ENCODE data around the gene TIMM44.
"Not testable (repeated sequence)": the region's sequence is repeated elsewhere in the genome, so short reads cannot be mapped to it uniquely, and the experiment has no call there.

The TIMM44 gene

GRCh38 chr19:7900401-7900870, 43.0 kb downstream of the TIMM44 start:
- DNase-seq (ENCODE audit: low spot score): no peak

DNA sequence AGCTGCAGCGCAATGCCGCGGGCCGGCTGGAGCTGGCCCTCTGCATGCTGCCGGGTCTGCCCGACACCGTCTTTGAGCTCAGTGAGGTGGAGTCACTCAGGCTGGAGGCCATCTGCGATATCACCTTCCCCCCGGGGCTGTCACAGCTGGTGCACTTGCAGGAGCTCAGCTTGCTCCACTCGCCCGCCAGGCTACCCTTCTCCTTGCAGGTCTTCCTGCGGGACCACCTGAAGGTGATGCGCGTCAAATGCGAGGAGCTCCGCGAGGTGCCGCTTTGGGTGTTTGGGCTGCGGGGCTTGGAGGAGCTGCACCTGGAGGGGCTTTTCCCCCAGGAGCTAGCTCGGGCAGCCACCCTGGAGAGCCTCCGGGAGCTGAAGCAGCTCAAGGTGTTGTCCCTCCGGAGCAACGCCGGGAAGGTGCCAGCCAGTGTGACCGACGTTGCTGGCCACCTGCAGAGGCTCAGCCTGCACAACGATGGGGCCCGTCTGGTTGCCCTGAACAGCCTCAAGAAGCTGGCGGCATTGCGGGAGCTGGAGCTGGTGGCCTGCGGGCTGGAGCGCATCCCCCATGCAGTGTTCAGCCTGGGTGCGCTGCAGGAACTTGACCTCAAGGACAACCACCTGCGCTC, 43.6 kb downstream of the TIMM44 start:
- DNase-seq (ENCODE audit: low spot score): no peak

GRCh38 chr19:7898967-7899366, 44.5 kb downstream of the TIMM44 start:
- no peak for DNase-seq (ENCODE audit: low spot score)

DNA sequence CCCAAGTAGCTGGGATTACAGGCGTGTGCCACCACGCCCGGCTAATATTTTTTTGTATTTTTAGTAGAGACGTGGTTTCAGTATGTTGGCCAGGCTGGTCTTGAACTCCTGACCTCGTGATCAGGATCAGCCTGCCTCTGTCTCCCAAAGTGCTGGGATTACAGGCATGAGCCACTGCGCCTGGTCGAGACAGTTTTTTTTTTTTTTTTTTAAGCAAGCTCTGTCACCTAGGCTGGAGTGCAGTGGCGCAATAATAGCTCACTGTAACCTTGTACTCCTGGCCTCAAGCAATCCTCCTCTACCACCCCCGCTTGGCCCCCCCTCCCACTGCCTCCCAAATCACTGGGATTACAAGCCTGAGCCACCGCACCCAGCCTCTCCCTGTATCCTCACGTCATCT, 46.2 kb downstream of the TIMM44 start:
- DNase-seq (ENCODE audit: low spot score): no peak

- DNase-seq (ENCODE audit: low spot score): no peak
Observed at GRCh38 chr19:7895565-7895964, 47.9 kb downstream of the TIMM44 start.

DNA sequence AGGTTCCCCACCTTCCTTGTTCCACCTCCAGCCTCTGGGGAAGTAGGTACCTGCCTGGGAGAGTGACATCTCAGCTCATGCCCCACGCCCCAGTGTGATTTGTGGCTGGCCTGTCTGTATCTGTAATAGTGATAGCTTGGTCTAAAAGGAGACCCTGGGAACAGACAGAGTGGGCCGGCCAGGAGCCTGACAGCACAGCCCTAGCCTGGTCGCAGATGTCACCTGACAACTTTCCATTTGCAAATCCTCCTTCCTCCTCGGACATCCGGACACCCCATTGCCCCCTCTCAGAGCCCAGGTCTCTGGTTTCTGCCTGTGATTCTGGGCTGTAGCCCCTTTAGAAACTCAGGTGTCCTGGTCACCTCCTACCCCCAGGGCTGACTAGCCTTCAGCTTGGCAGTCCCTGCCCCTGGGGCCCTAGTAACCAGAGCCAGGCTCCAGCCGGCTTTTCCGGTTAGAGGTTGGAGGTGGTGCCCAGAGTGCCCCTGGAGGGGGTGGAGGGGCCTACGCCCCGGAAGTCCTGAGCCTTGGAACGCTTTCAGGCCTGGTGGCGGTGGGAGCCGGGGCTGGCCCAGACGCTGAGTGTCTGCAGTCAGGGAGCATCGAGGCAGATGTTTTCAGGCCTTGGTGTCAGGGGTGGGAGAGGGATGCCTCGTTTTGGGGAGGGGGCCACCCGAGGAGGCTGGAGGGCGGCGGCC, 48.7 kb downstream of the TIMM44 start:
- DNase-seq (ENCODE audit: low spot score): no peak

DNA sequence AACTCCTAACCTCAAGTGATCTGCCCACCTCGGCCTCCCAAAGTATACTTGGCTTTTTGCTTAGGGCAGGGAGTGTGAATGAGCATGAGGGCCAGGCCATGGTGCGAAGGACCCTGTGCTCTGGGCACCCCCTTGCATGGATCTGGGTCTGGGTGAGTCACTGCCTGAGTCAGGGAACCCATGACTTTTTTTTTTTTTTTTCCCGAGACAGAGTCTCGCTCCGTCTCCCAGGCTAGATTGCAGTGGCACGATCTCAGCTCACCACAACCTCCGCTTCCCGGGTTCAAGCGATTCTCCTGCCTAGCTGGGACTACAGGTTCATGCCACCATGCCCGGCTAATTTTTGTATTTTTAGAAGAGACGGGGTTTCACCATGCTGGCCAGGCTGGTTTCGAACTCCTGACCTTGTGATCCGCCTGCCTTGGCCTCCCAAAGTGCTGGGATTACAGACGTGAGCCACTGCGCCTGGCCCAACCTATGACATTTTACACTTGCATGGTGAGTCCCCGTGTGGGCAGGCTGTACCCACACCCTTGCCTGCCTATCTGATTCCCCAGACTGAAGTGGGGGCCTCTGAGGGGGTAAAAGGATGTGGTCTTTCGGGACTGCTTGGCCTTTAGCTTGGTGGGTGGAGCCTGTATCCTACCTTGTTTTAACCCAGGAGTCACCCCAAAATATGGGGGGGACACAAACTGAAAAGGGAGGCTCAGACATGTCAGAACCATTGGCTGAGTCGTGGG, 49.9 kb downstream of the TIMM44 start:
- not testable (repeated sequence) for DNase-seq (ENCODE audit: low spot score)

DNA sequence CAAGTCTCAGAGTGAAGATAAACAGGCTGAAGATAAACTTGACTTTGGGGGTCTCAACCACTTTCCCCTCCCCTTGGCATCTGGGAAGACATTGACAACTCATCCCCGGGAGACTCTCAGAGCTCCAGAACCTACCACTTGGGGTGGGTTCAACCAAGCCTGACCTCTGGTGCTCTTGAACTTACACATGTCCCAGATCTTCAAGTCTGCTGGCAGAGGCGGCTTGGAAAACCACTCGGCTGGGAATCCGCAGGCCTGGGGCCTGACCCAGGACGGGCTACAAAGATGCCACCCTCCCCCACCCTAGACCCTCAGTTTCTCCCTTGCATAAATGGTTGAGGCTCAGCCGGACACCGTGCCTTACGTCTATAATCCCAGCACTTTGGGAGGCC, 54.6 kb downstream of the TIMM44 start:
- DNase-seq (ENCODE audit: low spot score): no peak

DNA sequence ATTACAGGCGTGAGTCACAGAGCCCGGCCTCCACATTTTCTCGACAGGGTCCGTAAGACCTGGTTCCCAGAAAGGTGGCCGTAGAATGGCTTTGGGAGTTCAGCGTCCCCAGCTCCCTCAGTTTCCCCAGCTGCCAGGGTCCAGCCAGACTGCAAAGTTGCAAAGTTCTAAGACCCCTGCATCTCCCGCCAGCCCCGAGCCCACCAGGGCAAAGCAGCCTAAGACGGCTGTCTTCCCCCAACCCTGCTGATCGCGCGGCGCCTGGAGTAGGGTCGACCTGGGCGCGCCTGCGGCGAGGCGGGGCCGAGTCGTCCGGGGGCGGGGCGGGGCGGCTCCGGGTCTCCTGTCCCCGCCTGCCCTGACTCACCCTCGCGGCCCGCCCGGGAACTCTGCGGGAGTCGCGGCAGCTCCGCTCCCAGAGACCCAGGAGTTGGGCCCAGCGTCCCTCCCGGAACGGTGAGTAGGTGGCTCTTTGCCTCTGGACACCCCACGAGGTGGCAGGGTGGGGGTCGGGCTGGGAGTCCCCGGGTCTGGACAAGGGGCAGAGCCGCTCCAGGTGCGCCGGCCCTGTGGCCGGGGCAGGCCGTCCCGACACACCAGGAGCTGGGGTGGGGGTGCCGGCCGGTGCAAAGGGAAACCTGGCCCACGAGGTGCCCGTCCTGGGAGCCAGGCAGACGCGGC, 55.2 kb downstream of the TIMM44 start, which contains the start of gene LRRC8E:
LRRC8E (plus strand) TSS at position 366 of the 681 bp plus-strand sequence. CDS start 7,094 bp downstream, outside the sequence.
- DNase-seq (ENCODE audit: low spot score): no peak

- no peak for DNase-seq (ENCODE audit: low spot score)
Observed at GRCh38 chr19:7887408-7888144, 55.9 kb downstream of the TIMM44 start.

DNA sequence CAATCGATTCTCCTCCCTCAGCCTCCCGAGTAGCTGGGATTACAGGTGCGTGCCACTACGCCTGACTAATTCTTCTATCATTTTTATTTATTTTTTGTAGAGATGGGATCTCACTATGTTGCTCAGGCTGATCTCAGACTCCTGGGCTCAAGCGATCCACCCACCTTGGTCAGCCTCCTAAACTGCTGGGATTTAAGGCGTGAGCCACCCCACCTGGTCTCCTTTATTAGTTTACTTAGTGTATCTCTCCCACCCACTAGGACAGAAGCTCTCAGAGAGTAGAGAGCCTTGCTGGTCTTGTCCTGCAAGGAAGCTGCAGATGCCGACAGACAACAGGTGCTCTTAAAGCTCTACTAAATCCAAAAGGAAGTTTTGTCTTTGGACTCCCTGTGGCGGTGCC, 57.6 kb downstream of the TIMM44 start:
- DNase-seq (ENCODE audit: low spot score): no peak

DNA sequence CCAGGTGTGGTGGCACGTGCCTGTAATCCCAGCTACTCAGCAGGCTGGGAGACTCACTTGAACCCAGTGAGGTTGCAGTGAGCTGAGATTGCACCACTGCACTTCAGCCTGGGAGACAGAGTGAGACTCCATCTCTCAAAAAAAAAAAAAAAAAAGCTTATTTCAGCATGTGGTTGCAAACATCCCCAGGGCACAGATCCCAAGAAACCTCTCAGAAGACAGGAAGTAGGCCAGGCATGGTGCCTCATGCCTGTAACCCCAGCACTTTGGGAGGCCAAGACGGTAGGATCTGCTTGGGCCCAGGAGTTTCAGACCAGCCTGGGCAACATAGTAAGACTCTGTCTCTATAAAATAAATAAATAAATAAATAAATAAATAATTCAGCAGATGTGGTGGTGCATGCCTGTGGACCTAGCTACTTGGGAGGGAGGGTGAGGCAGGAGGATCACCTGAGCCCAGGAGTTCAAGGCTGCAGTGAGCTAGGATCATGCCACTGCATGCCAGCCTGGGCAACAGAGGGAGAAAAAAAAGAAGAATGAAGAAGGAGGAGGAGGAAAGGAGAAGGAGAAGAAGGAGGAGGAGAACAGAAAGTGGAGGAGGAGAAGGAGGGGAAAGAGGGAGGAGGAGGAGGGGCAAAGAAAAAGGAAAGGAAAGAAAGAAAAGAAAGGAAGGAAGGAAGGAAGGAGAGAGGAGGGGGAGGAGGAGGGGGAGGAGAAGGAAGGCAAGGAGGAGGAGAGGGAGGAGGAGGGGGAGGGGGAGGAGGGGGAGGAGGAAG, 59.5 kb downstream of the TIMM44 start:
- DNase-seq (ENCODE audit: low spot score): no peak

DNA sequence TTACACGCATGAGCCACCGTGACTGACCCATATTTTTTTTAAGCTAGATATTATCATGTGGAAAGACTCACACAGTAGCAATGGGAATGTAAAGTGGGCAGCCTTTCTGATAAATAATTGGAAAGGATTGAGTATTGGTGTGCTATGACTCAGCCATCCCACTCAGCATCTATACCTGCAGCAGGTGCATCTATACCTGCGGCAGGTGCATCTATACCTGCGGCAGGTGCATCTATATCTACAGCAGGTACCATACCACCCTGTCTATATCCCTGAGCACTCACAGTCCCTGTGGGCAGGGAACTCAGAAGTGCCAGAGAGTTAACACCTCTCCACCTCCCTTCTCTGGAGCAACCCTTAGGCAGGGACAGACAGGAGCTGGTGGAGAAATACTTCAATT, 60.4 kb downstream of the TIMM44 start:
- no peak for DNase-seq (ENCODE audit: low spot score)

DNA sequence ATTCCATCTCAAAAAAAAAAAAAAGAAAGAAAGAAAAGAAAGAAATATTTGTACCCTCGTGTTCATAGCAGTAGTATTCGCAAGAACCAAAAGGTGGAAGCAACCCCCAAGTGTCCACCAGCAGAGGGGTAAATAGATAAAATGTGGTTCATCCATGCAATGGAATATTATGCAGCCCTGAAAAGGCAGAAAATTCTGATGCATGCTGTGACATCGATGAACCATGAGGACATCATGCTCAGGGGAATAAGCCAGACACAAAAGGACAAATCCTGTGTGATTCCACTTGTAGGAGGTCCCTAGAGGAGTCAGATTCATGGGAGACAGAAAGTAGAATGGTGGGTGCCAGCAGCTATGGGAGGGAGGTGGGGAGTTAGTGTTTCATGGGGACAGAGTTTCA, 61.6 kb downstream of the TIMM44 start:
- DNase-seq (ENCODE audit: low spot score): no peak

DNA sequence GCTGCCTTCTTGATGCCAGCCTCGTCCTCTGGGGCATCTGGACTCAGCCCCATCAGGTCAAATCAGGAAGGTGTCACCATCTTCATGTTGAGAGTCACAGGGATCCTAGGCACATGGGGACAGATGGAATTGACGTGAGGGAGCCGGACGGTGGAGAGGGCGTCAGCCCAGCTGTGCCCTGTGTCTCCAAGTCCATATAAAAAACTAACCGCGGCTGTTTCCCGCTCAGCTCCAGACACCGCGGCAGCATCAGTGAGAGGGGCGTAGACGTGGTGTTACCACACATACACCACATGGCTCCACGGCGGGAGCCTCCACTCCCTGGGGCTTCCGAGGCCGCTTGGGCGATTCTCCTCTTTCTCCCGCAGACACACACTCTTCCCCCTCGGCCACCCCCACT, 63.6 kb downstream of the TIMM44 start:
- DNase-seq (ENCODE audit: low spot score): no peak

- DNase-seq (ENCODE audit: low spot score): no peak
Observed at GRCh38 chr19:7879111-7879807, 64.2 kb downstream of the TIMM44 start.

DNA sequence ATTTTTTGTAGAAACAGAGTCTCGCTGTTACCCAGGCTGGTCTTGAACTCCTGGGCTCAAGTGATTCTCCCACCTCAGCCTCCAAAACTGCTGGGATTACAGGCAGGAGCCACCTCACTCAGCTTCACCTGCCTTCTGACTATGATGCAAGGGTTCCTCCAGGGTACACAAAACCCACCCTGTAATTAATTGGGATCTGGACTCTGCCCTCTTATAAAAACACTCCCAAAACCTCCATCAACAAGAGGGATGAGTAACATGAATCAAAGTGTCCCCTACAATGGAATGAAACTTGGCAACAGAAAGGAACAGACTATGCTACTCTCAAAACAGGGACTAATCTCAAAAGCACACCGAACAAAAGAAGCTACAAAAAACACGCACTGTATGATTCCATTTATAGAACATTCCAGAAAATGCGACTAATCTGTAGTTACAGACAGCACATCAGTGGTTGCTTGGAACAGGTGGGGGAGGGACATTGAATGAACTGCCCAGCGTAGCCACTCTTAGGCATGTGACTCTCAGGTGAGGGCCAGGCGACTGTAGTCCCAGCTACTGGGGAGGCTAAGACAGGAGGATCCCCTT, 66.1 kb downstream of the TIMM44 start:
- DNase-seq (ENCODE audit: low spot score): no peak

Data from globus pallidus (tissue), 1 donor.